Fibroblast of skin of abdomen (primary cell): ENCODE data around the gene ST7.

ENCODE experiments used
- DNase-seq: peaks from one replicate; pipeline ENCODE4 v3.0.0-alpha.2; 2013

ST7 gene

GRCh38 chr7:117277576-117277975, 324.3 kb downstream of the ST7 start:
- no peak for DNase-seq

- DNase-seq, result no peak
Observed at GRCh38 chr7:117278040-117278439, 324.7 kb downstream of the ST7 start.

- DNase-seq, result no peak
Observed at GRCh38 chr7:117279203-117279602, 325.9 kb downstream of the ST7 start.
